ENCODE data around the gene BAHD1.

The BAHD1 gene

GRCh38 chr15:40416056-40416455 is 24.7 kb upstream of the BAHD1 start:
- H3K4me3 ChIP-seq (ENCODE audit: low read depth, low read length): no peak overlapping the region
- TF ChIP-seq CTCF (IDR thresholded peaks at IDR 0.05; ENCODE audit: low read depth, low read length): no peak

GRCh38 chr15:40418126-40418525 is 22.6 kb upstream of the BAHD1 start:
- no peak for TF ChIP-seq CTCF (IDR thresholded peaks at IDR 0.05; ENCODE audit: low read depth, low read length)
- no peak overlapping the region for H3K4me3 ChIP-seq (ENCODE audit: low read depth, low read length)

- H3K4me3 ChIP-seq (ENCODE audit: low read depth, low read length): no peak overlapping the region
- TF ChIP-seq CTCF (IDR thresholded peaks at IDR 0.05; ENCODE audit: low read depth, low read length): no peak
These were observed 20.6 kb upstream of the BAHD1 start for GRCh38 chr15:40420071-40420713.

- no peak overlapping the region for H3K4me3 ChIP-seq (ENCODE audit: low read depth, low read length)
- no peak for TF ChIP-seq CTCF (IDR thresholded peaks at IDR 0.05; ENCODE audit: low read depth, low read length)
These were observed 20.0 kb upstream of the BAHD1 start for GRCh38 chr15:40420793-40421192.

GRCh38 chr15:40421246-40422157 is 19.3 kb upstream of the BAHD1 start:
- TF ChIP-seq CTCF (IDR thresholded peaks at IDR 0.05; ENCODE audit: low read depth, low read length): peak; percentile 94
- H3K4me3 ChIP-seq (ENCODE audit: low read depth, low read length): no peak overlapping the region

- no peak overlapping the region for H3K4me3 ChIP-seq (ENCODE audit: low read depth, low read length)
- TF ChIP-seq CTCF (IDR thresholded peaks at IDR 0.05; ENCODE audit: low read depth, low read length): no peak
These were observed 16.2 kb upstream of the BAHD1 start for GRCh38 chr15:40424483-40425115.

- no peak overlapping the region for H3K4me3 ChIP-seq (ENCODE audit: low read depth, low read length)
- no peak for TF ChIP-seq CTCF (IDR thresholded peaks at IDR 0.05; ENCODE audit: low read depth, low read length)
These were observed 15.1 kb upstream of the BAHD1 start for GRCh38 chr15:40425681-40426080.

All from WI38 (cell line).